RWPE1 (cell line): ENCODE measurements around the gene LINC01488.

Experiments used
- CTCF ChIA-PET: fragments of 350-600 bp; sonication (Branson Sonifier 250); formaldehyde crosslinking; extraction: SDS; loops from one replicate; lab custom pipeline; 2021; lab: Yijun Ruan, JAX
- POLR2A ChIA-PET: fragments of 400-600 bp; formaldehyde crosslinking; extraction: SDS; loops from one replicate; lab custom pipeline; 2020; ENCODE audit warnings: antibody characterized with exemption; ENCODE audit not compliant: low non-redundant PET; lab: Yijun Ruan, JAX
- DNase-seq: peaks from one replicate; pipeline ENCODE4 v3.0.0; 2012; ENCODE audit warnings: low spot score
- H3K27ac ChIP-seq: fragments of 450-650 bp; 2 replicates; pipeline ENCODE4 v1.5.1; 2017
- CTCF ChIP-seq: fragments of 450-650 bp; conservative IDR thresholded peaks from 2 replicates; pipeline ENCODE4 v1.5.1; 2017; ENCODE audit warnings: low read depth, mild to moderate bottlenecking

The LINC01488 gene

GRCh38 chr11:69508974-69509373, 27.5 kb downstream of the LINC01488 start:
- DNase-seq = no peak
- CTCF ChIA-PET = no interaction called here
- H3K27ac ChIP-seq = no peak overlapping the region
- no peak for TF ChIP-seq CTCF
- POLR2A ChIA-PET = no interaction called here

GRCh38 chr11:69509381-69509780, 27.9 kb downstream of the LINC01488 start:
- TF ChIP-seq CTCF = no peak
- no peak for DNase-seq
- POLR2A ChIA-PET = no interaction called here

GRCh38 chr11:69509846-69510390, 28.5 kb downstream of the LINC01488 start:
- no peak overlapping the region for H3K27ac ChIP-seq
- no peak for DNase-seq
- TF ChIP-seq CTCF = no peak
- ChIA-PET CTCF (interaction anchor here (0.7 kb wide), 1 partner anchor 106 kb away, joined by 3 read pairs; no protein-coding TSS in a partner anchor), POLR2A (no interaction called here)

More at GRCh38 chr11:69509381-69509780, 27.9 kb downstream of the LINC01488 start:
- CTCF ChIA-PET = no interaction called here
- no peak overlapping the region for H3K27ac ChIP-seq

- ChIA-PET POLR2A (no interaction called here), CTCF (interaction anchor here (0.7 kb wide), 1 partner anchor 105 kb away, joined by 3 read pairs; no protein-coding TSS in a partner anchor)
- no peak for TF ChIP-seq CTCF
- DNase-seq = peak; percentile 71
- no peak overlapping the region for H3K27ac ChIP-seq
Observed at GRCh38 chr11:69510471-69511357, 29.3 kb downstream of the LINC01488 start.

- ChIA-PET POLR2A (no interaction called here), CTCF (no interaction called here)
- DNase-seq = no peak
- no peak for TF ChIP-seq CTCF
- no peak overlapping the region for H3K27ac ChIP-seq
Observed at GRCh38 chr11:69511358-69512055, 30.0 kb downstream of the LINC01488 start.

- DNase-seq = no peak
- H3K27ac ChIP-seq = no peak overlapping the region
- POLR2A ChIA-PET = no interaction called here
- TF ChIP-seq CTCF = no peak
- CTCF ChIA-PET = no interaction called here
Observed at GRCh38 chr11:69512136-69512535, 30.7 kb downstream of the LINC01488 start.
